Measurements from ENCODE around the gene FADD.

DNA sequence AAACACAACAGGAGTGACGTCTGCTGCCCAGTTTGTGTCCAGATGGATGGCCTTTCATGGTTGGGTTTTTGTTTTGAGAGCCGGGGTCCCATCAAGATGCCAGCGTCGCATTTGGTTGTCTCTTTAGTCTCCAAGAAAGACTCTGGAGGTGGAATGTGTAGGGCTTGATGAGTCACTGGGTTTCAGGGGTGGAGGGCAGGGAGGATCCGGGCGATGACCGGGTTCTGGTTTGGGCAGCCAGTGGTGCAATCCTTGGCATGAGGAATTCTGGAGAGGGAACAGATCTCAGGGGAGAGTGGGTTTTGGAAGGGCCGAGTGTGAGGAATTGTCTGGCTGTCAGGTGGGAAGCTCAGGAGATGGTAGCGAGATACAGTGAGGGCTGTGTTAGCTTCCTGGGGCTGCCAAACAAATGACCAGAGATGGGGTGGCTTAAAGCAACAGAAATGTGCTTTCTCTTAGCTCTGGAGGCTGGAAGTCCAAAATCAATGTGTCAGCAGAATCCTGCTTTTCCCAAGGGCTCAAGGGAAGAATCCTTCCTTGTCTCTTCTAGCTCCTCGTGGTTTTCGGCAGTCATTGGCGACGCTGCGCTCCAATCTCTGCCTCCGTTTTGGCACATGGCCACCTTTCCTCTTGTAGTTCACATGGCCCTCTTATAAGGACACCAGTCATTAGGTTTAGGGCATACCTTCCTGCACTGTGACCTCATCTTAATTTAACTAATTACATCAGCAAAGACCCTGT, 41.0 kb downstream of the FADD start:
- TF ChIP-seq, protein P1, sequence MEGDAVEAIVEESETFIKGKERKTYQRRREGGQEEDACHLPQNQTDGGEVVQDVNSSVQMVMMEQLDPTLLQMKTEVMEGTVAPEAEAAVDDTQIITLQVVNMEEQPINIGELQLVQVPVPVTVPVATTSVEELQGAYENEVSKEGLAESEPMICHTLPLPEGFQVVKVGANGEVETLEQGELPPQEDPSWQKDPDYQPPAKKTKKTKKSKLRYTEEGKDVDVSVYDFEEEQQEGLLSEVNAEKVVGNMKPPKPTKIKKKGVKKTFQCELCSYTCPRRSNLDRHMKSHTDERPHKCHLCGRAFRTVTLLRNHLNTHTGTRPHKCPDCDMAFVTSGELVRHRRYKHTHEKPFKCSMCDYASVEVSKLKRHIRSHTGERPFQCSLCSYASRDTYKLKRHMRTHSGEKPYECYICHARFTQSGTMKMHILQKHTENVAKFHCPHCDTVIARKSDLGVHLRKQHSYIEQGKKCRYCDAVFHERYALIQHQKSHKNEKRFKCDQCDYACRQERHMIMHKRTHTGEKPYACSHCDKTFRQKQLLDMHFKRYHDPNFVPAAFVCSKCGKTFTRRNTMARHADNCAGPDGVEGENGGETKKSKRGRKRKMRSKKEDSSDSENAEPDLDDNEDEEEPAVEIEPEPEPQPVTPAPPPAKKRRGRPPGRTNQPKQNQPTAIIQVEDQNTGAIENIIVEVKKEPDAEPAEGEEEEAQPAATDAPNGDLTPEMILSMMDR (IDR thresholded peaks at IDR 0.05): no peak
- TF ChIP-seq POLR2AphosphoS5 (IDR thresholded peaks at IDR 0.05) (no peak), POLR2A (IDR thresholded peaks at IDR 0.05) (no peak), EP300 (IDR thresholded peaks at IDR 0.05) (no peak)

Measured in gastroesophageal sphincter (tissue), 3 donors.